ENCODE results near the gene NRF1.
"Not testable (repeated sequence)": the region's sequence is repeated elsewhere in the genome, so short reads cannot be mapped to it uniquely, and the experiment has no call there.

The NRF1 gene

DNA sequence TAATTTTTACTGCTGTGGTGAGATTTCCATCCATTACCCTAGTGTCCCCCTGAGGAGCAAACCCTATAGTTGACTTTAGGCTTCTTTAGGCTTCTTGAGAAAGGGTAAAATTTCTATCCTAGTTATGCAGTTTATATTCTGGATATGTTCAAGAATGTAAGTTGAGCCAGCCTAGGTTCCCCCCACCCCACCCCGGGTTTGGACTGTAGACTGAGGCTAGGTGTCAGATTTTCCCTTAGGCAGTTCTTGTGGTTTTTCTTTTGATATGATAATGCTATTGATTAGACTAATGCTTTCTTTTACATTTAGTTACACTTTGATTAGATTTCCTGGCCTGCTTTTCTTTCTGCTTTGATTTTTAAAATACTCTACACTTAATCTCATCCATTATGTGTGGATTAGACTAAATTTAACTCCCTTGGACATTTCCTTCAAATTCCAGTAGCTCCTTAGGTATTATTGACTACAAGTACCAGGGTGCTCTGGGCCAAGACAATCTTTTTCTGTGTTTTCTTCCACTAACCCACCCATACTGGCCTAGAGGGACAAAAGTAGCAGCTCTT lies 37.7 kb downstream of the NRF1 start:
- DNase-seq, result no peak

GRCh38 chr7:129650056-129650758 lies 38.7 kb downstream of the NRF1 start:
- DNase-seq, result no peak

DNA sequence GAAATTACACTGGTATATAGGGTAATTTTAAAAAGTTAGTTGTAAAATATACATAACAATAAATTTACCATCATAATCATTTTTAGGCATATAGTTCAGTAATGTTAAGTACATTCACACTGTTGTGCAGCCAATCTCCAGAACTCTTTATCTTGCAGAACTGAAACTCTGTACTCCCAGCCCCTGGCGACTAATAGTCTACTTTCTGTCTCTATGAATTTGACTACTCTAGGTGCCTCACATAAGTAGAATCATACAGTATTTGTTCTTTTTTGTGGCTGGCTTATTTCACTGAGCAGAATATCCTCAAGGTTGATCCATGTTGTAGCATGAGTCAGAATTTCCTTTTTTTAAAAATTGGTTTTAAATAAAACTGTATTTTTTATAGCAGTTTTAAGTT lies 41.4 kb downstream of the NRF1 start:
- no peak for DNase-seq

DNA sequence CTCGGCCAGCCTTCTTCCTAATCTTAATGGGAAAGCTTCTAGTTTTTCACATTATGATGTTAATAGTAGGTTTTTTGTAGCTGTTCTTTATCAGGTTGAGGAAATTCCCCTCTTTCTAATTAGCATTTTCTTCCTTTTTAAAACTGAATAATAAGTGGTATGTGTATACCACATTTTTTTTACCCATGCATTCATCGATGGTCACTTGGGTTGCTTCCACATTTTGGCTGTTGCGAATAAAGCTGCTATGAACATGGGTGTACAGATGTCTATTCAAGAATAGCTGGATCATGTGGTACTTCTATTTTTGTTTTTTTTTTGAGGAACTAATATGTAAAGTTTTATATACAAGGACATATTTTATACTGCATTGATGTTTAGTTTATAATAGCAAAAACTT lies 44.3 kb downstream of the NRF1 start:
- peak; percentile 33 to 61 (median 51) for DNase-seq

DNA sequence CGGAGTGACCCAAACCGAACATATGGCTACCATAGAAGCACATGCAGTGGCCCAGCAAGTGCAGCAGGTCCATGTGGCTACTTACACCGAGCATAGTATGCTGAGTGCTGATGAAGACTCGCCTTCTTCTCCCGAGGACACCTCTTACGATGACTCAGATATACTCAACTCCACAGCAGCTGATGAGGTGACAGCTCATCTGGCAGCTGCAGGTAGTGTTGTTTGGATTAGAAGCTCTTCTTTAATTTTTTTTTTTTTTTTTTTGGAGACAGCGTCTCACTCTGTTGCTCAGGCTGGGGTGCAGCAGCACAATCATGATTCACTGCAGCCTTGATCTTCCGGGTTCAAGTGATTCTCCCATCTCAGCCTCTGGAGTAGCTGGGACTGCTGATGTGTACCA lies 45.8 kb downstream of the NRF1 start:
- DNase-seq, result no peak

DNA sequence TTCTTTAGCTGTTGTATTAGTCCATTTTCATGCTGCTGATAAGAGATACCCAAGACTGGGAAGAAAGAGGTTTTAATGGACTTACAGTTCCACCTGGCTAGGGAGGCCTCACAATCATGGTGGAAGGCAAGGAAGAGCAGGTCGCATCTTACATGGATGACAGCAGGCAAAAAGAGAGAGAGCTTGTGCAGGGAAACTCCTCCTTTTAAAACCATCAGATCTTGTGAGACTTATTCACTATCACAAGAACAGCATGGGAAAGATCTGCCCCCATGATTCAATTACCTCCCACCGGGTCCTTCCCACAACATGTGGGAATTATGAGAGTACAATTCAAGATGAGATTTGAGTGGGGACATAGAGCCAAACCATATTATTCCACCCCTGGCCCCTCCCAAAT lies 48.4 kb downstream of the NRF1 start:
- not testable (repeated sequence) for DNase-seq

- DNase-seq, result peak in 1 of 3 donors; percentile 15
Measured at GRCh38 chr7:129661645-129662182, 50.2 kb downstream of the NRF1 start.

DNA sequence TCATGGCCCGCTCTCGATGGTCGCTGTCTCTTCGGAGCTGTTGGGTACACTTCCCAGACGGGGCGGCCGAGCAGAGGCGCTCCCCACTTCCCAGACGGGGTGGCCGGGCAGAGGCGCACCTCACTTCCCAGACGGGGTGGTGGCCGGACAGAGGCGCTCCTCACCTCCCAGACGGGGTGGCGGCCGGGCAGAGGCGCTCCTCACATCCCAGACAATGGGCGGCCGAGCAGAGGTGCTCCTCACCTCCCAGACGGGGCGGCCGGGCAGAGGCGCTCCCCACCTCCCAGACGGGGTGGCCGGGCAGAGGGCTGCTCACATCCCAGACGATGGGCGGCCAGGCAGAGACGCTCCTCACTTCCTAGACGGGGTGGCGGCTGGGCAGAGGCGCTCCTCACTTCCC lies 51.7 kb downstream of the NRF1 start:
- not testable (repeated sequence) for DNase-seq

- DNase-seq, result peak; percentile 46 to 75 (median 71)
Measured at GRCh38 chr7:129664029-129665012, 52.8 kb downstream of the NRF1 start.

DNA sequence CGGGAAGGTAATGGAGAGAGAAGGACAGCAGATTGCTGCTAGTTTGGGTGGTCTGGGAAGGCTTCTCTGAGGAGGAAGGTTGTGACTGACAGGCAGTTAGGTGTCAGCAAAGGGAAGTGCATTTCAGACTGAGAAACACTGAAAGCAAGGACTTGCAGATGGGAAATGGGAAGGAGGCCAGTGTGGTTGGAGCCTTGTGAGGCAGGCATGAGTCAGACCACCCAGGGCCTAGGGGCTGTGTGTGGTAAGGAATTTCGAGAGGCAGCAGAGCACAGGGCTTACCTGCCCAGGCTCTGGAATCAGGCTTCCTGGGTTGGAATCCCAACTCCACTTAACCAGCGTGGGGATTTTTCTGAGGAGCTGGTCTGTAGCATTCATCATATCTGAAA lies 53.5 kb downstream of the NRF1 start:
- peak; percentile 66 to 68 (median 66) for DNase-seq

DNA sequence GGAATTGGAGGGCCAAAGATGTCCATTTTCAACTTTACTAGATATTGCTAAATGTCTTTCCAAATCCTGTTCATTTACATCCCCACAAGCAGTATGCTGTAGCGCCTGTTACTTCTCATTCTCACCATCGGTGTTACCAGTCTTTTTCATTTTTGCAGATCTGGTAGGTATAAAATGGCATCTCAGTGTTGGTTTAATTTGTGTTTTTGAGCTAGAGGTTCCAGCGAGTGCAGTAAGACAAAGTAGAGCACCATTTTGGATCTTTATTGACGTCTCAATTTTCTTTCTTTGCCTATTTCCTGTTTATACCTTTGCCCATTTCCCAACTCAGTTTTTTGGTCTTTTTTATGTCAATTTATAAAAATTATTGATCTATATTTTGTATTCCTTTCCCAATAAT lies 55.6 kb downstream of the NRF1 start:
- DNase-seq, result no peak

DNA sequence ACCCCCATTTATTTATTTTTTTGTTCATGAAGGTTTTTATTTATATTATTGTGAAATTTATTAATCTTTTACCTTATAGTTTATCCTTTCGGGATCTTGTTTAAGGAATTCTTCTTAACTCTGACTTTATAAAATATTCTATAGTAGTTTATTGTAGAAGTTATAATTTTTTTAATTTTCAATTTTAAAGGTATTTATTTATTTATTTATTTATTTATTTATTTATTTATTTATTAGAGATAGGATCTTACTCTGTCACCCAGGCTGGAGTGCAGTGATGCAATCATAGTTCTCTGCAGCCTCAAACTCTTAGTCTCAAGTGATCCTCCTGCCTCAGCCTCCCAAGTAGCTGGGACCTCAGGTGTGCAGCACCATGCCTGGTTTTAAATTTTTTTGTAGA lies 56.0 kb downstream of the NRF1 start:
- DNase-seq, result no peak

DNA sequence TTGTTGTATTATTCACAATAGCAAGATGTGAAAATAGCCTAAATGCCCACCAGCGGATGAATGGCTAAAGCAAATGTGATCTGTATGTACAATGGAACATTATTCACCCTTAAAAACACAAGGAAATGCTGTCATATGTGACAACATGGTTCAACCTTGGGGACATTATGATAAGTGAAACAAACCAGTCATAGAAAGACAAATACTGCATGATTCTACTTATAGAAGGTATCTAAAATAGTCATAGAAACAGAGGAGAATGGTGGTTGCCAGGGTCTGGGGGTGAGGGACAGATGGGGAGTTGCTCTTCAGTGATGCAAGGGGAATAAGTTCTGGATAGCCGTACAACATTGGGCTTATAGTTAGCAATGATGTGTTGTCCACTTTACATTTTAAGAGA lies 58.4 kb downstream of the NRF1 start:
- no peak for DNase-seq

GRCh38 chr7:129670656-129671055 lies 59.1 kb downstream of the NRF1 start:
- no peak for DNase-seq

- no peak for DNase-seq
Measured at GRCh38 chr7:129671266-129671665, 59.7 kb downstream of the NRF1 start.

- not testable (repeated sequence) for DNase-seq
Measured at GRCh38 chr7:129674475-129674874, 63.0 kb downstream of the NRF1 start.

- DNase-seq, result no peak
Measured at GRCh38 chr7:129675521-129675920, 64.0 kb downstream of the NRF1 start.

GRCh38 chr7:129676017-129676897 lies 64.7 kb downstream of the NRF1 start:
- DNase-seq, result no peak

GRCh38 chr7:129677796-129678195 lies 66.3 kb downstream of the NRF1 start:
- no peak for DNase-seq

GRCh38 chr7:129678606-129679005 lies 67.1 kb downstream of the NRF1 start:
- no peak for DNase-seq

DNA sequence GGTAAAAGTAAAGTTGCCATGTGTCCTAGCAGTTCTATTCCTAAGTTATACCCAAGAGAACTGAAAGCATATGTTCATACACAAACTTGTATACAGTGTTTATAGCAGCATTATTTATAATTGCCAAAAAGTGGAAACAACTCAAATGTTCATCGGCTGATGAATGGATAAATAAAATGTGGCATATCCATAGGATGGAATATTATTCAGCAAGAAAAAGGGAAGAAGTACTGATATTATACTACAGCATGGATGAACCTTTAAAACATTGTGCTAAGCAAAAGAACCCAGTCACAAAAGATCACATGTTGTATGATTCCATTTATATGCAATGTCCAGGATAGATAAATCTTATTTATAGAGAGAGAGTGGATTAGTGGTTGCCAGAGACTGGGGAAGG lies 68.9 kb downstream of the NRF1 start:
- DNase-seq, result no peak

DNA sequence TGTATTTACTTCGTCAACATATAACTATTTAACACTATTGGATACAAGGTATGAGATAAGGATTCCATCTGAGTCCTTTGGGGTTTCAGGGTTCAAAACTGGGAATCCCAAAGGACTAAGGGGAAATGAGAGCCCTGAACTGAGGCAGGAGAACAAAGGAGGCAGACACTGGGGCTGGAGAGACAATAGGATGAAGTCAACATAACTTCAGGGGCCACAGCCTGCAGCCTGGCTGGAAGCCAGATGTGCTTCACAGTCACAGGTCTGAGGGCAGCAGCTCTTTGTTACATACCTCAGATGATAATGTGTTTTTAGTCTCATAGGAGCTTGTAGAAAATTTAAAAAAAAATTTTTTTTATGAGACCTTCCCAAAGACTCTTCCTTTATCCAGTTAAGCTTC lies 73.3 kb downstream of the NRF1 start:
- DNase-seq, result no peak
